Mononuclear cell (primary cell): ENCODE measurements around the gene RCN2. TPM values are rescaled to one million over a fixed set of nuclear protein-coding genes. Genes with fewer than 3 reads are reported as not detected.

Experiments
- H3K27me3 ChIP-seq: 2 replicates; pipeline ENCODE4 v1.6.0; 2011; ENCODE audit warnings: low read length, control low read depth; ENCODE audit not compliant: insufficient read depth
- H3K4me1 ChIP-seq: 2 replicates; pipeline ENCODE4 v1.5.1; 2011; ENCODE audit warnings: mild to moderate bottlenecking, low read length, control low read depth; ENCODE audit not compliant: insufficient read depth
- H3K4me3 ChIP-seq: 2 replicates; pipeline ENCODE4 v1.5.1; 2011; ENCODE audit warnings: mild to moderate bottlenecking, low read length, moderate library complexity
- H3K9me3 ChIP-seq: 2 replicates; pipeline ENCODE4 v1.5.1; 2011; ENCODE audit warnings: low read depth, mild to moderate bottlenecking, control low read depth, low read length
- total RNA-seq: library from RNA; depleted of rRNA; stranded (reverse); fragments of >200 nt; gene quantifications from one replicate; pipeline ENCODE4 v1.2.3, GENCODE V29; 2012

Gene RCN2
- total RNA-seq, 1 donor = 32.0 TPM

DNA sequence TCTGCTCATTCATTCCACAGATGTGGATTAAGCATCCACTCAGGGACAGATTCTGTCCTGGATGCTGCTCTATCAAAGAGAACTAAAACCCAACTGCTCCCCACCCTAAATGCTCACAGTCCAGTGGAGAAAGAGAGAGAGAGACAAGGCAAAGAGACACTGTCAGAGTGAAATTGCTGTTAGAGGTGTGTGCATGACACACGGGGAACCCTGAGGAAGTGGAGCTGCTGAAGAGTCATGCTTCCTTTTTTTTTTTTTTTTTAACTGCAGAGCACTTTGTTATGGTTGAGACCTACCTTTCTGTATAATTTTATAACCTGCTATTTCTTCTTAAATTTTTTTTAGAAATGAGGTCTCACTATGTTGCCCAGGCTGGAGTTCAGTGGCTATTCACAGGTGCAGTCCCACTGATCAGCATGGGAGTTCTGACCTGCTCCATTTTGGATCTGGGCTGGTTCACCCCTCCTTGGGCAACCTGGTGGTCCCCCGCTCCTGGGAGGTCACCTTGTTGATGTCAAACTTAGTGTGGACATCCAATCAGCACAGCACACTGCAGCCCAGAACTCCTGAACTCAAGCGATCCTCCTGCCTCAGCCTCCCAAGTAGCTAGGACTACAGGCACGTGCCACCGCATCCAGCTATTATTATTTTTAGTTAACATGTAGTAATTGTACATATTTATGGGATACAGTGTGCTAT, 45.2 kb downstream of the RCN2 start:
- H3K4me1 ChIP-seq = peaks cover 20% of the 10 kb centered on the region
- no peak overlapping the region for H3K4me3 ChIP-seq
- no peaks in the 10 kb centered on the region for H3K27me3 ChIP-seq

GRCh38 chr15:76978522-76979330, 47.2 kb downstream of the RCN2 start:
- H3K4me1 ChIP-seq = peaks cover 35% of the 10 kb centered on the region
- H3K27me3 ChIP-seq = no peaks in the 10 kb centered on the region
- H3K9me3 ChIP-seq = no peaks in the 10 kb centered on the region
- no peak overlapping the region for H3K4me3 ChIP-seq

More for the DNA sequence above, 45.2 kb downstream of the RCN2 start:
- no peaks in the 10 kb centered on the region for H3K9me3 ChIP-seq

DNA sequence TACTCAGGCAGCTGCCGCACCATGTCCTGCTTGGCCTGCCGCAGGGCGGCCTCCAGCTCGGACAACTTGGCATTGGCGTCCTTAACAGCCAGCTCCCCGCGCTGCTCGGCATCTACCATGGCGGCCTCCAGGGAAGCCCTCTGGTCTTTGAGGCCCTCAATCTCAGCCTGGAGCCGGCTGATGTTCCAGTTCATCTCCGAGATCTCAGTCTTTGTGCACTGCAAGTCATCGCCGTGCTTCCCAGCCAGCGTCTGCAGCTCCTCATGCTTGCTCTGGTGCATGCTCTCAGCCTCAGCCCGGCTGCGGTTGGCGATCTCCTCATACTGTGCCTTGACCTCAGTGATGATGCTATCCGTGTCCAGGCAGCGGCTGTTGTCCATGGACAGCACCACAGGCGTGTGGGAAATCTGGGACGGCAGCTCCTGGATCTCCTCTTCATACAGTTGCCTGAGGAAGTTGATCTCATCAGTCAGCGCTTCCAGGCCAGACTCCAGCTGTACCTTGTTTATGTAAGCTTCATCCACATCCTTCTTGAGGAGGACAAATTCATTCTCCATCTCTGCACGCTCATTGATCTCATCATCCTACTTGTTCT, 47.9 kb downstream of the RCN2 start:
- Histone ChIP-seq H3K9me3 (no peaks in the 10 kb centered on the region), H3K27me3 (no peaks in the 10 kb centered on the region), H3K4me3 (no peak overlapping the region), H3K4me1 (peaks cover 42% of the 10 kb centered on the region)

- peaks cover 48% of the 10 kb centered on the region for H3K4me1 ChIP-seq
- H3K9me3 ChIP-seq = no peaks in the 10 kb centered on the region
- no peaks in the 10 kb centered on the region for H3K27me3 ChIP-seq
- no peak overlapping the region for H3K4me3 ChIP-seq
These were observed 48.5 kb downstream of the RCN2 start for GRCh38 chr15:76979996-76980520.

GRCh38 chr15:76982356-76982755, 50.8 kb downstream of the RCN2 start:
- Histone ChIP-seq H3K4me1 (peaks cover 55% of the 10 kb centered on the region), H3K4me3 (no peak overlapping the region), H3K27me3 (no peaks in the 10 kb centered on the region), H3K9me3 (no peaks in the 10 kb centered on the region)

DNA sequence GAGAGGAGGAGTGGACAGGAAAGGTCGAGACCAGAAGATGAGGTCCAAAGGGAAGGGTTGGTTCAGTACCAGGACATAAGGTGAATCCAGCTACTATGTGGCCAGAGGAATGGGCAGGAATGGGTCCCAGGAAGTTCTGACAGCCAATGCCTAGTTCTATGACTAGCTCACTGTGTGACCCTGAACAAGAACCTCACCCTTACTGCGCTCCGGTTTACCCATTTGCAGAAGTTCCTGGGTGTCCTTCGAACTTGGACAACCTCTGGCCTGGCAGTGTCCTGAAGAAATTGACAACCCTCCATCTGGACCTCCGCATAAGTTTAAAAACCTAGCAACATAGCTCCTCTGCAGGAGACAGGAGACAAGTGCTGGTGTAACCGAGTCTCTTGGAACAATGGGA, 51.2 kb downstream of the RCN2 start:
- no peaks in the 10 kb centered on the region for H3K27me3 ChIP-seq
- no peak overlapping the region for H3K4me3 ChIP-seq
- H3K9me3 ChIP-seq = no peaks in the 10 kb centered on the region
- peaks cover 59% of the 10 kb centered on the region for H3K4me1 ChIP-seq

GRCh38 chr15:76983590-76984375, 52.2 kb downstream of the RCN2 start:
- Histone ChIP-seq H3K27me3 (no peaks in the 10 kb centered on the region), H3K9me3 (no peaks in the 10 kb centered on the region), H3K4me1 (peaks cover 69% of the 10 kb centered on the region), H3K4me3 (no peak overlapping the region)

DNA sequence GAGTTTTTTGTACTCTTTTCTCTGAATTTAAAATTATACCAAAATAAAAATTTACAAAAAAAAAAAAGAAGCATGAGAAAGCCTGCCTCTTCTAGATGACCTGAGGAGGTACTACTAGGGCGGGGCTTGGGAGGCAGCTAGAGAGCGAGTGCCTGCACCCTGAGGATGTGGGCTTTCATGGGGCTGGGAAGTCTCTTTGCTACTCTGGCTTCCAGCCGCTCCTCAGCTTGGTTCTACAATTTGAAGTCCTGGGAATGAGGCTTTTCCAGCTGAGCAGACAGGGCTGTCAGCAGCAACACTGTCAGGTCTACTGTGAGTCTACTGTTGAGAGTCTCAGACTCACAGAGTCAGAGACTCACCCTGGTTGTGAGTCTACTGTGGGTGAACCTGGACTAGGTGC, 55.2 kb downstream of the RCN2 start:
- H3K4me1 ChIP-seq = peaks cover 96% of the 10 kb centered on the region
- H3K9me3 ChIP-seq = no peaks in the 10 kb centered on the region
- no peaks in the 10 kb centered on the region for H3K27me3 ChIP-seq
- H3K4me3 ChIP-seq = no peak overlapping the region

GRCh38 chr15:76987276-76987675, 55.7 kb downstream of the RCN2 start:
- no peaks in the 10 kb centered on the region for H3K9me3 ChIP-seq
- no peak overlapping the region for H3K4me3 ChIP-seq
- peaks cover 96% of the 10 kb centered on the region for H3K4me1 ChIP-seq

DNA sequence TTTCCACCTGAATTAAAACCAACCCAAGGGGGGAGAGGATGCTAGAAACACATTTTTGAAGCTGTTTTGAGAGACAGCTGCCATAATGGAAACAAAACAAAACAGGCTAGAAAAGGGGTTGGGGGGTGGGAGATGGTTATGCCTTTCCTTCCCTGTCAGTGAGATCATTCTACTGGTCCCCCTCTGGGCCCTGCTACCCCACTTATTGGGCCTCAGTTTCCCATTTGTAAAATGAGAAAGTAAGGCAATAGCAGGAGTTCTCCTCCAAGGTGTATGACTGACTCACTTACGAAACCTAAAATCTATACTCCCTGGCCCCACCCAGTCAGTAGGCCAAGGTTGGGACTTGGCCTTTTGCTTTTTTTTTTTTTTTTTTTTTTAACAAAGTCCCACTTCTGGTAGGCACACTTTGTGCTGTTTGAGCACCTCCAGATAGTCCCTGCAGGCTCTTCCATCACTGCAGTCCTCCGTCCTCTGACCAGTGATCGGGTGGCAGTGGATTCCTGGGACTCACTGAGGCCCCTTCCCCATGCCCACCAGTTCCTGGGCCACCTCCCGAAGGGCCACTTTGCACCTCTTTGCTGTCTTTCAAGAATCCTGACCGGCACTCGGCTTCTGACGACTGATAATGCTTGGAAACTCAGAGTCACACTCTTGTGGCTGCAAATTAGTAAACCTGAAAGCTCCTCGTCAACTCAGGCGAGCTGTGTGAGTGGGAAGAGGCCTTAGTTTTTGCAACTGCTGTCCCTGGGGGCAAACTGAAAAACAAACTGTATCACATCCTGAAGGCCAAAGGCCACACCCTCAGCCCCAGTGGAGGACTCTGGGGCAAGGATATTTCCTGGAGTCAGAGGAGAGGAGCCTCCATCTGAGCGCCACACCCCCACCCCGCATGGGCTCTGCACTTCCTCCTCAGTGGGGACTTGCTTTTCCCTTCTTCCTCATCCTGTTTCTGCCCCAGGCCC, 56.6 kb downstream of the RCN2 start:
- no peaks in the 10 kb centered on the region for H3K9me3 ChIP-seq
- H3K4me3 ChIP-seq = no peak overlapping the region
- peaks cover 97% of the 10 kb centered on the region for H3K4me1 ChIP-seq
- H3K27me3 ChIP-seq = no peaks in the 10 kb centered on the region

More at GRCh38 chr15:76987276-76987675, 55.7 kb downstream of the RCN2 start:
- H3K27me3 ChIP-seq = no peaks in the 10 kb centered on the region

DNA sequence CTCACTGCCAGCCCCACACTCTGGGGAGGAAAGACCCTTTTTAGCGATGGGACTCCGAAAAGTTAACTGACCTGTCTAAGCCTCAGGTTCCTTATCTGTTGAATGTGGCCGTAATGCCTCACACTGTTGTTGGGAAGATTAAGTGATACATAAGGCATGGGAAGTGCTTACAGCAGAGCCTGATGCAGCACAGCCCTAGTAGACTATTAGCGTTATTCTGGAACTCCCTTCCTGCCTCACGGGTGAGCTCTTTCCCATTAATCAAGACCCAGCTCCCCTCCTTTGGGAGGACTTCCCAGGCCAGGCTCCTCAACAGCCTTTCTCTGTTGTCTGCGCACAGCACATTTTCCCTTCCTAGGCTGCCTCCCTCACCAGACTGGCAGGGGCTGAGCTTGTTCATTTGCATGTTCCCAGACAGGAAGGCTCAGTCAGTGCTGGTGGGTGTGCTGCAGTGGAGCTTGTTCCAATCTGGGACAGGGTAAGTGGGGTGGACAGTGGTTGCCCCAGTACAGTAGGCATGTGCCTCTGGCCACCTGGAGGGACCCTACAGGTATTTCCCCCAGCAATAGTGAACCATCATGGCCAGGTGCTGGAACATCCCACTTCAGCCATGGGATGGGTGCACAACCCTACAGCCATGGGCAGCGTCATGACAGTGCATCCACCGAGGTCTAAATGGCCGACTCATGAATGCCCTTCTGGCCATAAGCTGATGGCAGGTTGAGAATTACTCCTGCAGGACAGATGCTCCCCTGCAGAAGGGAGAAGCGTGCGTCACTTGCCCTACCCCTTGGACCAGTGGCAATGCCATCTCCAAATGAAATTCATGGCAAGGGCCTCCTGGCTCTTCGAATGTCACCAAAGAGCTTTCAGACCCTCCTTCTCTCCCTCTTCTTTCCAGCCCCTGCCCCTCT, 57.6 kb downstream of the RCN2 start:
- Histone ChIP-seq H3K4me1 (peaks cover 97% of the 10 kb centered on the region), H3K4me3 (no peak overlapping the region), H3K27me3 (no peaks in the 10 kb centered on the region), H3K9me3 (no peaks in the 10 kb centered on the region)

DNA sequence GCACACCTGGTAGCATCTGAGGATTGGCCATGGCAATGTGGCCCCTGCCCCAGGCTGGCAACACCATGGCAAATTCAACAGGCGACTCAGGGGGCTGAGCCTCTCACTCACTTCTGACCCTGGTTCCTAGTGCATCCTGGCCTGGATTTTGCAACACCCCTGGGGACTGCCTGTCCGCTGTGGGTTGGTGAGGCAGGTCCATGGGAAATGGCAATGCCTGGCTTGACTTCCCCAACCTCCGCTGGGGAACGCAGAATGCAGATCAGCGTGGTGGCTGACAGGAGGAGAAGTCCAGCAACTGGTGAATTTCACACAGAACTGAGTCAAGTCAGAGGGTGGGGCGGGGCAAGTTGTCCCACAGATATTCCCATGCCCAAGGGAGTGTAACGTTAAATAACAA, 59.5 kb downstream of the RCN2 start:
- H3K4me3 ChIP-seq = no peak overlapping the region
- H3K4me1 ChIP-seq = peaks cover 95% of the 10 kb centered on the region
- no peaks in the 10 kb centered on the region for H3K27me3 ChIP-seq
- H3K9me3 ChIP-seq = no peaks in the 10 kb centered on the region
